Endothelial cell of umbilical vein (primary cell): Measurements from ENCODE around the gene GAS7. TPM values are rescaled to one million over a fixed set of nuclear protein-coding genes. Genes with fewer than 3 reads are reported as not detected.

Experiments used
- BruUV-seq: library from RNA; stranded (reverse); fragments of 400-500 nt; replicated peaks from 2 replicates; lab custom pipeline; 2021; lab: Mats Ljungman, UMichigan
- CTCF ChIA-PET: fragments of 300-600, 350-600 bp; sonication (Branson Sonifier 250); formaldehyde crosslinking; loops from one replicate; lab custom pipeline; 2021; ENCODE audit warnings: antibody characterized with exemption, inconsistent platforms; lab: Charles Lee
- POLR2A ChIA-PET: fragments of 300-600, 350-600 bp; sonication (Branson Sonifier 250); formaldehyde crosslinking; loops from one replicate; lab custom pipeline; 2021; ENCODE audit warnings: antibody characterized with exemption, inconsistent platforms; lab: Charles Lee
- DNase-seq: peaks from one replicate; pipeline ENCODE4 v3.0.0-alpha.2; 2011; ENCODE audit warnings: low read depth, low spot score
- FAIRE-seq: peaks from 2 replicates; lab custom pipeline; 2011; peaks lifted over from hg19 to GRCh38; lab: Jason Lieb, UNC
- H2AFZ ChIP-seq: 2 replicates; pipeline ENCODE4 v1.6.0; 2012; ENCODE audit warnings: low read depth, low read length, control low read depth, inconsistent platforms
- H3K27ac ChIP-seq: 2 replicates; pipeline ENCODE4 v1.5.1; 2011; ENCODE audit warnings: low read depth, mild to moderate bottlenecking, control low read depth, low read length, moderate library complexity; ENCODE audit not compliant: insufficient read depth
- H3K27me3 ChIP-seq, 2 experiments: 2 replicates each; pipeline versions ENCODE4 v1.6.0 to v1.6.1; 2011; ENCODE audit warnings: low read length in 2 of 2, mixed read lengths in 1 of 2; ENCODE audit not compliant: control insufficient read depth in 2 of 2, insufficient read depth in 2 of 2
- H3K36me3 ChIP-seq, 2 experiments: 2 replicates in 1 of 2; 3 replicates in 1 of 2; pipeline ENCODE4 v1.5.1; 2011; ENCODE audit warnings: low read length in 2 of 2, mild to moderate bottlenecking in 1 of 2, moderate library complexity in 1 of 2; ENCODE audit not compliant: control insufficient read depth in 2 of 2, insufficient read depth in 2 of 2; ENCODE audit errors: extremely low read depth in 1 of 2
- H3K4me1 ChIP-seq: 3 replicates; pipeline ENCODE4 v1.5.1; 2011; ENCODE audit warnings: mild to moderate bottlenecking, low read length; ENCODE audit not compliant: control insufficient read depth, insufficient read depth; ENCODE audit errors: extremely low read depth
- H3K4me2 ChIP-seq: 2 replicates; pipeline ENCODE4 v1.6.1; 2011; ENCODE audit warnings: low read length, control low read depth, mixed read lengths; ENCODE audit not compliant: insufficient read depth
- H3K4me3 ChIP-seq, 3 experiments: fragments of 200-600 bp in 1 of 3; sonication (generic), shearing (Covaris generic) in 1 of 3; replicated peaks in 1 of 3; 2 replicates each; pipeline ENCODE4 v1.5.1; 2011 to 2016; ENCODE audit warnings: control low read depth in 3 of 3, low read length in 3 of 3, mild to moderate bottlenecking in 2 of 3, inconsistent platforms in 1 of 3, low read depth in 1 of 3, moderate library complexity in 1 of 3; ENCODE audit not compliant: insufficient read depth in 1 of 3
- H3K79me2 ChIP-seq: 2 replicates; pipeline ENCODE4 v1.6.0; 2012; ENCODE audit warnings: low read length, inconsistent platforms; ENCODE audit not compliant: control insufficient read depth, insufficient read depth
- H3K9ac ChIP-seq: replicated peaks from 2 replicates; pipeline ENCODE3; 2011; ENCODE audit warnings: low read length, control low read depth; ENCODE audit not compliant: insufficient read depth; ENCODE audit errors: extremely low read depth
- H3K9me1 ChIP-seq: replicated peaks from 3 replicates; pipeline ENCODE4 v1.6.0; 2011; ENCODE audit warnings: mild to moderate bottlenecking, low read length; ENCODE audit not compliant: control insufficient read depth, insufficient read depth; ENCODE audit errors: extremely low read depth
- H3K9me3 ChIP-seq: replicated peaks from 2 replicates; pipeline ENCODE4 v1.5.1; 2012; ENCODE audit warnings: low read length, inconsistent platforms; ENCODE audit not compliant: control insufficient read depth, insufficient read depth
- H4K20me1 ChIP-seq: replicated peaks from 2 replicates; pipeline ENCODE3; 2011; ENCODE audit warnings: mild to moderate bottlenecking, low read length; ENCODE audit not compliant: control insufficient read depth, insufficient read depth; ENCODE audit errors: extremely low read depth
- CTCF ChIP-seq, 2 donors: IDR thresholded peaks; 1 replicate in 1 of 2; 2 replicates in 1 of 2; pipeline ENCODE4 v1.5.1; 2011; ENCODE audit warnings: low read length in 2 of 2, mild to moderate bottlenecking in 2 of 2, moderate library complexity in 2 of 2, control low read depth in 1 of 2, inconsistent platforms in 1 of 2, low read depth in 1 of 2; ENCODE audit not compliant: insufficient read depth in 1 of 2; ENCODE audit errors: extremely low read depth in 1 of 2
- EZH2 ChIP-seq: IDR thresholded peaks from 2 replicates; pipeline ENCODE4 v1.6.1; 2012; ENCODE audit warnings: borderline replicate concordance, low read depth, mild to moderate bottlenecking, moderate library complexity, low read length, inconsistent platforms; ENCODE audit not compliant: severe bottlenecking
- FOS ChIP-seq: IDR thresholded peaks from 2 replicates; pipeline ENCODE4 v1.6.1; 2011; ENCODE audit warnings: mild to moderate bottlenecking, low read length, moderate library complexity, borderline replicate concordance; ENCODE audit not compliant: insufficient read depth
- GATA2 ChIP-seq: IDR thresholded peaks from 2 replicates; pipeline ENCODE4 v1.7.0; 2011; ENCODE audit warnings: low read depth, mild to moderate bottlenecking, moderate library complexity, mixed read lengths, low read length; ENCODE audit not compliant: insufficient read length, insufficient read depth
- JUN ChIP-seq: IDR thresholded peaks from 2 replicates; pipeline ENCODE4 v1.6.1; 2011; ENCODE audit warnings: borderline replicate concordance, low read depth; ENCODE audit not compliant: insufficient read length, insufficient read depth
- MAX ChIP-seq: IDR thresholded peaks from 2 replicates; pipeline ENCODE4 v1.6.1; 2011; ENCODE audit not compliant: insufficient read depth, insufficient read length
- MYC ChIP-seq: IDR thresholded peaks from one replicate; pipeline ENCODE4 v1.6.1; 2011; ENCODE audit warnings: mild to moderate bottlenecking, low read depth, low read length
- POLR2A ChIP-seq: IDR thresholded peaks from 2 replicates; pipeline ENCODE4 v1.6.1; 2012; ENCODE audit warnings: low read depth, mild to moderate bottlenecking, control low read depth, low read length
- POLR2AphosphoS5 ChIP-seq: IDR thresholded peaks from 2 replicates; pipeline ENCODE4 v1.6.1; 2012; ENCODE audit warnings: low read depth, mild to moderate bottlenecking, control low read depth, low read length, moderate library complexity; ENCODE audit not compliant: insufficient read depth
- dilution Hi-C: fragments of 300-500 bp; cut with MboI; formaldehyde crosslinking; loops from one replicate; pipeline ENCODE4 v1.15.0; 2019; ENCODE audit warnings: low sequenced_read_pairs; ENCODE audit not compliant: extremely low pct_ligation_motif_present
- intact Hi-C: fragments of 100-400 bp; cut with micrococcal nuclease; formaldehyde crosslinking; loops from one replicate; pipeline ENCODE4 v1.10.0; 2022
- polyA plus RNA-seq, 4 experiments: library from polyadenylated mRNA; depleted of rRNA in 3 of 4; stranded (reverse) in 3 of 4; unstranded in 1 of 4; fragments of >200 nt; gene quantifications; 2 replicates each; pipeline versions ENCODE4 v1.2.1 to v1.2.3, GENCODE V29; 2011 to 2012; ENCODE audit warnings: missing spikeins in 1 of 4
- total RNA-seq: library from RNA; stranded (reverse); gene quantifications from 2 replicates; pipeline ENCODE4 v1.2.3, GENCODE V29; 2021

GAS7 gene
- total and polyA plus RNA-seq, 2 donors (not counting 3 experiments of a cell fraction or from before 2014, with no cell fraction given) = not detected

- CTCF ChIA-PET = no interaction called here
- dilution Hi-C loops = no loop called here
- Histone ChIP-seq H3K27ac (no peak overlapping the region), H4K20me1 (no peaks in the 10 kb centered on the region), H3K4me2 (no peak overlapping the region), H3K9ac (no peak overlapping the region), H3K4me3 (no peak overlapping the region), H3K4me1 (no peaks in the 10 kb centered on the region), H3K9me3 (no peaks in the 10 kb centered on the region), H3K27me3 (no peaks in the 10 kb centered on the region), H3K9me1 (no peaks in the 10 kb centered on the region), H3K79me2 (no peaks in the 10 kb centered on the region), H2AFZ (no peak overlapping the region), H3K36me3 (no peaks in the 10 kb centered on the region)
- DNase-seq = no peak
- TF ChIP-seq EZH2 (no peak), POLR2AphosphoS5 (no peak), MAX (no peak), MYC (no peak), CTCF (IDR thresholded peaks at IDR 0.05; ENCODE audit: extremely low read depth in 1 of 2, insufficient read depth in 1 of 2, low read depth in 1 of 2, low read length in 2 of 2) (no peak), GATA2 (no peak), POLR2A (no peak), JUN (no peak), FOS (no peak)
- intact Hi-C loops = no loop called here
- POLR2A ChIA-PET = no interaction called here
- BruUV-seq = no TSS peak
- FAIRE-seq = no peak
Observed at GRCh38 chr17:9868552-9868951, 329.9 kb downstream of the GAS7 start.
